Liver (tissue), 9 donors: ENCODE data around the gene MAP4K2. TPM values are rescaled to one million over a fixed set of nuclear protein-coding genes. Genes with fewer than 3 reads are reported as not detected.

Experiments
- DNase-seq: peaks from one replicate; pipeline ENCODE4 v3.0.0-alpha.2; 2017; ENCODE audit warnings: low spot score
- H3K27ac ChIP-seq, 2 donors: one replicate each; pipeline ENCODE4 v1.7.0; 2013; ENCODE audit warnings: inconsistent platforms in 2 of 2, low read length in 2 of 2, control low read depth in 1 of 2, low read depth in 1 of 2, mild to moderate bottlenecking in 1 of 2
- H3K27me3 ChIP-seq, 4 donors: one replicate each; pipeline versions ENCODE4 v1.6.1 to v1.7.0; 2013; ENCODE audit warnings: low read length in 3 of 4, inconsistent platforms in 1 of 4, mild to moderate bottlenecking in 1 of 4, moderate library complexity in 1 of 4; ENCODE audit not compliant: control insufficient read depth in 4 of 4, insufficient read depth in 4 of 4
- H3K36me3 ChIP-seq, 4 donors: one replicate each; pipeline versions ENCODE4 v1.6.1 to v1.7.0; 2013; ENCODE audit warnings: low read length in 3 of 4, mild to moderate bottlenecking in 3 of 4, low read depth in 1 of 4, moderate library complexity in 1 of 4; ENCODE audit not compliant: control insufficient read depth in 4 of 4, insufficient read depth in 3 of 4
- H3K4me1 ChIP-seq, 4 donors: one replicate each; pipeline versions ENCODE4 v1.6.1 to v1.7.0; 2013; ENCODE audit warnings: low read length in 3 of 4, mild to moderate bottlenecking in 3 of 4, moderate library complexity in 1 of 4; ENCODE audit not compliant: control insufficient read depth in 4 of 4, insufficient read depth in 4 of 4
- H3K4me3 ChIP-seq, 3 donors: one replicate each; pipeline versions ENCODE4 v1.6.1 to v1.7.0; 2013; ENCODE audit warnings: low read length in 3 of 3, control low read depth in 1 of 3, low read depth in 1 of 3, mild to moderate bottlenecking in 1 of 3
- H3K9ac ChIP-seq, 2 donors: one replicate each; pipeline ENCODE4 v1.7.0; 2013; ENCODE audit warnings: low read length in 2 of 2, mild to moderate bottlenecking in 2 of 2, moderate library complexity in 2 of 2, control low read depth in 1 of 2, low read depth in 1 of 2
- H3K9me3 ChIP-seq, 4 donors: one replicate each; pipeline versions ENCODE4 v1.6.1 to v1.7.0; 2013; ENCODE audit warnings: low read length in 3 of 4; ENCODE audit not compliant: control insufficient read depth in 4 of 4
- EGR1 ChIP-seq, 2 donors: IDR thresholded peaks; 2 replicates each; pipeline ENCODE4 v1.6.1; 2016 to 2018; ENCODE audit warnings: antibody characterized with exemption in 2 of 2, low read depth in 2 of 2
- FOXA1 ChIP-seq: IDR thresholded peaks from 2 replicates; pipeline ENCODE4 v1.6.1; 2016; ENCODE audit warnings: antibody characterized with exemption
- FOXA2 ChIP-seq: IDR thresholded peaks from 2 replicates; pipeline ENCODE4 v1.6.1; 2016; ENCODE audit warnings: antibody characterized with exemption
- GABPA ChIP-seq, 2 donors: IDR thresholded peaks in 1 of 2; conservative IDR thresholded peaks in 1 of 2; 2 replicates each; pipeline ENCODE4 v1.6.1; 2016; ENCODE audit warnings: antibody characterized with exemption in 2 of 2, mild to moderate bottlenecking in 1 of 2, moderate library complexity in 1 of 2
- HNF4A ChIP-seq, 2 donors: conservative IDR thresholded peaks; 2 replicates each; pipeline ENCODE4 v1.6.1; 2016; ENCODE audit warnings: antibody characterized with exemption in 2 of 2, mild to moderate bottlenecking in 2 of 2
- HNF4G ChIP-seq: IDR thresholded peaks from 2 replicates; pipeline ENCODE4 v1.6.1; 2016; ENCODE audit warnings: antibody characterized with exemption
- JUND ChIP-seq, 2 donors: IDR thresholded peaks; 2 replicates each; pipeline ENCODE4 v1.6.1; 2016; ENCODE audit warnings: antibody characterized with exemption in 2 of 2
- NR2F2 ChIP-seq: IDR thresholded peaks from 2 replicates; pipeline ENCODE4 v1.6.1; 2016; ENCODE audit warnings: antibody characterized with exemption
- RXRA ChIP-seq, 2 donors: IDR thresholded peaks; 2 replicates each; pipeline ENCODE4 v1.6.1; 2017 to 2018; ENCODE audit warnings: antibody characterized with exemption in 2 of 2, mild to moderate bottlenecking in 1 of 2
- SP1 ChIP-seq: IDR thresholded peaks from 2 replicates; pipeline ENCODE4 v1.6.1; 2018; ENCODE audit warnings: antibody characterized with exemption, mild to moderate bottlenecking
- TAF1 ChIP-seq: conservative IDR thresholded peaks from 2 replicates; pipeline ENCODE4 v1.6.1; 2016; ENCODE audit warnings: antibody characterized with exemption, mild to moderate bottlenecking
- YY1 ChIP-seq: IDR thresholded peaks from 2 replicates; pipeline ENCODE4 v1.6.1; 2016; ENCODE audit warnings: antibody characterized with exemption, mild to moderate bottlenecking
- WGBS: extraction: QIAGEN DNeasy Blood & Tissue Kit; methylation state at CpG from one replicate; pipeline ENCODE4 v1.1.7; 2013; 5-methylcytosine and 5-hydroxymethylcytosine counted together
- polyA plus RNA-seq, 2 donors: library from polyadenylated mRNA; stranded (reverse) in 1 of 2; unstranded in 1 of 2; fragments of 200-250 nt in 1 of 2; fragments of >200 nt in 1 of 2; fragmentation: Nextera tagmentation in 1 of 2; extraction: Ambion mirVana in 1 of 2; gene quantifications; one replicate each; pipeline versions ENCODE4 v1.2.1 to v1.2.3, GENCODE V29; 2013 to 2015
- total RNA-seq, 2 donors: library from RNA; depleted of rRNA; stranded (reverse); fragments of >200 nt; gene quantifications; one replicate each; pipeline ENCODE4 v1.2.3, GENCODE V29; 2014
- TF ChIP-seq, protein P1 (sequence below): IDR thresholded peaks from 2 replicates; pipeline ENCODE4 v1.6.1; 2016; ENCODE audit warnings: antibody characterized with exemption
- TF ChIP-seq, protein P2 (sequence below): IDR thresholded peaks from 2 replicates; pipeline ENCODE4 v1.6.1; 2016; ENCODE audit warnings: antibody characterized with exemption
- TF ChIP-seq, protein P3 (sequence below): fragments of 150-350 bp; IDR thresholded peaks from 2 replicates; pipeline ENCODE4 v1.5.1; 2017; ENCODE audit warnings: improper control_type of control experiment, low read depth, low read length; ENCODE audit not compliant: missing input control
- TF ChIP-seq, protein P4 (sequence below): IDR thresholded peaks from 2 replicates; pipeline ENCODE4 v1.6.1; 2016; ENCODE audit warnings: antibody characterized with exemption, mild to moderate bottlenecking
- donor health status: healthy.
- donor health status: healthy.
- donor health status: healthy.
- donor health status: healthy.
- donor health status: healthy.

The MAP4K2 gene
- total and polyA plus RNA-seq, 4 donors: 2.1 to 6.9 (median 3.5) TPM

- TF ChIP-seq, protein P1, sequence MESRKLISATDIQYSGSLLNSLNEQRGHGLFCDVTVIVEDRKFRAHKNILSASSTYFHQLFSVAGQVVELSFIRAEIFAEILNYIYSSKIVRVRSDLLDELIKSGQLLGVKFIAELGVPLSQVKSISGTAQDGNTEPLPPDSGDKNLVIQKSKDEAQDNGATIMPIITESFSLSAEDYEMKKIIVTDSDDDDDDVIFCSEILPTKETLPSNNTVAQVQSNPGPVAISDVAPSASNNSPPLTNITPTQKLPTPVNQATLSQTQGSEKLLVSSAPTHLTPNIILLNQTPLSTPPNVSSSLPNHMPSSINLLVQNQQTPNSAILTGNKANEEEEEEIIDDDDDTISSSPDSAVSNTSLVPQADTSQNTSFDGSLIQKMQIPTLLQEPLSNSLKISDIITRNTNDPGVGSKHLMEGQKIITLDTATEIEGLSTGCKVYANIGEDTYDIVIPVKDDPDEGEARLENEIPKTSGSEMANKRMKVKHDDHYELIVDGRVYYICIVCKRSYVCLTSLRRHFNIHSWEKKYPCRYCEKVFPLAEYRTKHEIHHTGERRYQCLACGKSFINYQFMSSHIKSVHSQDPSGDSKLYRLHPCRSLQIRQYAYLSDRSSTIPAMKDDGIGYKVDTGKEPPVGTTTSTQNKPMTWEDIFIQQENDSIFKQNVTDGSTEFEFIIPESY: no peak
- TF ChIP-seq EGR1 (IDR thresholded peaks at IDR 0.05; ENCODE audit: low read depth in 2 of 2) (no peak), YY1 (no peak), GABPA (IDR thresholded peaks at IDR 0.05 in 1 of 2, conservative IDR thresholded peaks at IDR 0.05 in 1 of 2) (no peak), HNF4A (conservative IDR thresholded peaks at IDR 0.05) (no peak), SP1 (no peak), JUND (IDR thresholded peaks at IDR 0.05) (no peak), FOXA1 (no peak), HNF4G (no peak)
- TF ChIP-seq, protein P2, sequence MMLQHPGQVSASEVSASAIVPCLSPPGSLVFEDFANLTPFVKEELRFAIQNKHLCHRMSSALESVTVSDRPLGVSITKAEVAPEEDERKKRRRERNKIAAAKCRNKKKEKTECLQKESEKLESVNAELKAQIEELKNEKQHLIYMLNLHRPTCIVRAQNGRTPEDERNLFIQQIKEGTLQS: no peak
These were observed 42.1 kb downstream of the MAP4K2 start (continued) for GRCh38 chr11:64760759-64761420.

DNA sequence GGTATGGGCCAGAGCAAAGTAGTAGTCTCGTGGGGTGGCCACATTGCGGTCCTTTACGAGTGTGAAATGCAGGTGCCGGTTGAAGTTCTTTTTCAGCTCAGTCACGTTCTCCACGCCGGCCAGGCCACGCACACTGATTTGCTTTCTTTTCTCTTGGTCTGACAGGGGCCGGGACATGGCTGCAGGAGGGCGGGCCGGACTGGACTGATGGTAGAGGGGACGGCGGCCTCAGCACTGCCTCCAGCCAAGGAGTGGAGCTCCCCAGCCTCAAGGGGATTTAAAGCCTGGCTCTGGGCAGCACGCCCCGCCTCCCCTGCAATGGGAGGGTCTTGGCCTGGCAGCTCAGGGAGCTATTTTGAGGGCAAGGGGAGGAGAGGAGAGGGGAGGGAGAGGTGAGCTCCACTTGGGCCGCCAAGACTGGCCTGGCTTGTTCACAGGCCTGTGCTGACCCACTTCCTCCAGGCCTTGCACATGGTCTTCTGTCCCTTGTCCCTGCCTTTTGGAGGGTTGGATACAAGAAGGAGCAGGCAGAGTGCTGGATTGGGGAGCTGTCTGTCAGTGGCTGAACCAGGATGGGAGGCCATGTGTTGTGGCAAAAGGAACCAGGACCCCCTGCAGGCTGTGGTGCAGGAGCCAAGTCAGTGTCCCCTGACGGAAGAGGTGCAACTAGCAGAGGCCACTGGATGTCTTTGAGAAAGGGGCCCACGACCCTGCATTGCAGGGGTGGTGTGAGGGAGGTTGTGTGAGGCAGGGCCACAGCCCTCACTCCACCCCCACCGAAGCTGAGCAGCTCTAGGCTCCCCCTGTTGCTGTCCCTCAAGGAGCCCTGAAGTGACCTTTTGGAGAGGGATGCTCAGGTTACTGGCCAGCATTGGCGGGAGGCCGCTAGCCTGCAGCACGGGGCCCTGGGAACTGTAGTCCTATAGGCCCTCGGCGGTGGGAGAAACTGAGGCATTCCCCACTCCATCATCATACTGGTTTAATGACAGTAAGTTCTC, 43.0 kb downstream of the MAP4K2 start, which contains the start of gene PYGM:
TSS of gene PYGM (minus strand) at position 253 of the 998 bp plus-strand sequence. CDS start at position 177, 76 bp downstream.
- no peak within 1 kb of the TSS for H3K27ac ChIP-seq
- H3K27me3 ChIP-seq: no peaks in the 10 kb centered on the region
- no peak for DNase-seq
- peak; percentile 11 for TF ChIP-seq SP1
- no peak for TF ChIP-seq EGR1 (IDR thresholded peaks at IDR 0.05; ENCODE audit: low read depth in 2 of 2)
- peak; percentile 40 for TF ChIP-seq NR2F2
- WGBS: 75% methylated on average over 24 of the region's 24 CpGs
- no peak within 1 kb of the TSS for H3K4me3 ChIP-seq
- H3K9ac ChIP-seq: no peak within 1 kb of the TSS
- no peaks in the 10 kb centered on the region for H3K9me3 ChIP-seq
- H3K36me3 ChIP-seq: peaks cover 6 to 24% (median 17%) of the 10 kb centered on the region in 4 donors
- peaks cover 0 to 7% (median 0%) of the 10 kb centered on the region in 4 donors for H3K4me1 ChIP-seq

GRCh38 chr11:64759131-64759721, 43.8 kb downstream of the MAP4K2 start:
- H3K27me3 ChIP-seq: no peaks in the 10 kb centered on the region
- H3K9me3 ChIP-seq: no peaks in the 10 kb centered on the region
- no peak for DNase-seq
- no peak overlapping the region for H3K27ac ChIP-seq
- no peak overlapping the region for H3K4me3 ChIP-seq
- TF ChIP-seq, protein P2: no peak
- TF ChIP-seq, protein P3, sequence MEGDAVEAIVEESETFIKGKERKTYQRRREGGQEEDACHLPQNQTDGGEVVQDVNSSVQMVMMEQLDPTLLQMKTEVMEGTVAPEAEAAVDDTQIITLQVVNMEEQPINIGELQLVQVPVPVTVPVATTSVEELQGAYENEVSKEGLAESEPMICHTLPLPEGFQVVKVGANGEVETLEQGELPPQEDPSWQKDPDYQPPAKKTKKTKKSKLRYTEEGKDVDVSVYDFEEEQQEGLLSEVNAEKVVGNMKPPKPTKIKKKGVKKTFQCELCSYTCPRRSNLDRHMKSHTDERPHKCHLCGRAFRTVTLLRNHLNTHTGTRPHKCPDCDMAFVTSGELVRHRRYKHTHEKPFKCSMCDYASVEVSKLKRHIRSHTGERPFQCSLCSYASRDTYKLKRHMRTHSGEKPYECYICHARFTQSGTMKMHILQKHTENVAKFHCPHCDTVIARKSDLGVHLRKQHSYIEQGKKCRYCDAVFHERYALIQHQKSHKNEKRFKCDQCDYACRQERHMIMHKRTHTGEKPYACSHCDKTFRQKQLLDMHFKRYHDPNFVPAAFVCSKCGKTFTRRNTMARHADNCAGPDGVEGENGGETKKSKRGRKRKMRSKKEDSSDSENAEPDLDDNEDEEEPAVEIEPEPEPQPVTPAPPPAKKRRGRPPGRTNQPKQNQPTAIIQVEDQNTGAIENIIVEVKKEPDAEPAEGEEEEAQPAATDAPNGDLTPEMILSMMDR: no peak
- TF ChIP-seq, protein P4, sequence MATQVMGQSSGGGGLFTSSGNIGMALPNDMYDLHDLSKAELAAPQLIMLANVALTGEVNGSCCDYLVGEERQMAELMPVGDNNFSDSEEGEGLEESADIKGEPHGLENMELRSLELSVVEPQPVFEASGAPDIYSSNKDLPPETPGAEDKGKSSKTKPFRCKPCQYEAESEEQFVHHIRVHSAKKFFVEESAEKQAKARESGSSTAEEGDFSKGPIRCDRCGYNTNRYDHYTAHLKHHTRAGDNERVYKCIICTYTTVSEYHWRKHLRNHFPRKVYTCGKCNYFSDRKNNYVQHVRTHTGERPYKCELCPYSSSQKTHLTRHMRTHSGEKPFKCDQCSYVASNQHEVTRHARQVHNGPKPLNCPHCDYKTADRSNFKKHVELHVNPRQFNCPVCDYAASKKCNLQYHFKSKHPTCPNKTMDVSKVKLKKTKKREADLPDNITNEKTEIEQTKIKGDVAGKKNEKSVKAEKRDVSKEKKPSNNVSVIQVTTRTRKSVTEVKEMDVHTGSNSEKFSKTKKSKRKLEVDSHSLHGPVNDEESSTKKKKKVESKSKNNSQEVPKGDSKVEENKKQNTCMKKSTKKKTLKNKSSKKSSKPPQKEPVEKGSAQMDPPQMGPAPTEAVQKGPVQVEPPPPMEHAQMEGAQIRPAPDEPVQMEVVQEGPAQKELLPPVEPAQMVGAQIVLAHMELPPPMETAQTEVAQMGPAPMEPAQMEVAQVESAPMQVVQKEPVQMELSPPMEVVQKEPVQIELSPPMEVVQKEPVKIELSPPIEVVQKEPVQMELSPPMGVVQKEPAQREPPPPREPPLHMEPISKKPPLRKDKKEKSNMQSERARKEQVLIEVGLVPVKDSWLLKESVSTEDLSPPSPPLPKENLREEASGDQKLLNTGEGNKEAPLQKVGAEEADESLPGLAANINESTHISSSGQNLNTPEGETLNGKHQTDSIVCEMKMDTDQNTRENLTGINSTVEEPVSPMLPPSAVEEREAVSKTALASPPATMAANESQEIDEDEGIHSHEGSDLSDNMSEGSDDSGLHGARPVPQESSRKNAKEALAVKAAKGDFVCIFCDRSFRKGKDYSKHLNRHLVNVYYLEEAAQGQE: no peak
- TF ChIP-seq HNF4G (no peak), SP1 (no peak), YY1 (no peak), FOXA2 (no peak), TAF1 (no peak), FOXA1 (no peak), RXRA (IDR thresholded peaks at IDR 0.05) (no peak)
- peaks cover 0 to 7% (median 0%) of the 10 kb centered on the region in 4 donors for H3K4me1 ChIP-seq
- peaks cover 6 to 16% (median 10%) of the 10 kb centered on the region in 4 donors for H3K36me3 ChIP-seq
- no peak overlapping the region for H3K9ac ChIP-seq
- 69% methylated on average over 21 of the region's 21 CpGs for WGBS
